Neutrophil (primary cell): ENCODE measurements around the gene NPEPL1.

Source experiments
- H3K27ac ChIP-seq: fragments of 200-600 bp; sonication (generic); 2 replicates; pipeline ENCODE4 v1.5.1; 2016; ENCODE audit warnings: mild to moderate bottlenecking, moderate library complexity
- H3K27me3 ChIP-seq: fragments of 200-600 bp; sonication (generic); 2 replicates; pipeline ENCODE4 v1.6.0; 2016; ENCODE audit warnings: mild to moderate bottlenecking
- H3K36me3 ChIP-seq: fragments of 200-600 bp; sonication (generic); 2 replicates; pipeline ENCODE4 v1.5.1; 2017
- H3K4me1 ChIP-seq, 2 experiments: fragments of 200-600 bp in 1 of 2; sonication (generic) in 1 of 2; 1 replicate in 1 of 2; 2 replicates in 1 of 2; pipeline versions ENCODE4 v1.5.1 to v1.6.1; 2013 to 2016; ENCODE audit warnings: low read depth in 1 of 2, low read length in 1 of 2, mild to moderate bottlenecking in 1 of 2, moderate library complexity in 1 of 2; ENCODE audit not compliant: control insufficient read depth in 1 of 2, insufficient read depth in 1 of 2
- H3K4me3 ChIP-seq, 2 experiments: fragments of 200-600 bp in 1 of 2; sonication (generic) in 1 of 2; 1 replicate in 1 of 2; 2 replicates in 1 of 2; pipeline ENCODE4 v1.5.1; 2013 to 2016; ENCODE audit warnings: low read depth in 1 of 2, low read length in 1 of 2, mild to moderate bottlenecking in 1 of 2, moderate library complexity in 1 of 2
- H3K9me3 ChIP-seq: fragments of 200-600 bp; sonication (generic); 2 replicates; pipeline ENCODE4 v1.5.1; 2016
- CTCF ChIP-seq: fragments of 200-600 bp; sonication (generic); IDR thresholded peaks from 2 replicates; pipeline ENCODE4 v1.5.1; 2016; ENCODE audit warnings: antibody characterized with exemption

Gene NPEPL1

GRCh38 chr20:58650776-58651558, 41.6 kb upstream of the NPEPL1 start, which contains the start of gene STX16:
Gene STX16 (plus strand): TSS chr20:58651283. CDS start chr20:58652007, 724 bp downstream.
- Histone ChIP-seq H3K27ac (peak within 1 kb of the TSS; percentile 98), H3K9me3 (no peaks in the 10 kb centered on the region), H3K4me3 (peak within 1 kb of the TSS; percentile 85 to 92), H3K36me3 (no peaks in the 10 kb centered on the region), H3K27me3 (peaks cover 42% of the 10 kb centered on the region), H3K4me1 (peaks cover 29 to 36% of the 10 kb centered on the region in 2 experiments)
- peak; percentile 68 for TF ChIP-seq CTCF

GRCh38 chr20:58651559-58651945, 41.0 kb upstream of the NPEPL1 start:
- Histone ChIP-seq H3K4me1 (peaks cover 29 to 39% of the 10 kb centered on the region in 2 experiments), H3K4me3 (peak overlapping the region; percentile 85 to 92), H3K9me3 (no peaks in the 10 kb centered on the region), H3K27ac (peak overlapping the region; percentile 98), H3K36me3 (no peaks in the 10 kb centered on the region), H3K27me3 (peaks cover 36% of the 10 kb centered on the region)
- TF ChIP-seq CTCF, result no peak

GRCh38 chr20:58651946-58652605, 40.5 kb upstream of the NPEPL1 start:
- peaks cover 29 to 39% of the 10 kb centered on the region in 2 experiments for H3K4me1 ChIP-seq
- peaks cover 31% of the 10 kb centered on the region for H3K27me3 ChIP-seq
- no peaks in the 10 kb centered on the region for H3K36me3 ChIP-seq
- H3K4me3 ChIP-seq, result peak overlapping the region; percentile 85 to 92
- H3K27ac ChIP-seq, result peak overlapping the region; percentile 98
- no peaks in the 10 kb centered on the region for H3K9me3 ChIP-seq
- TF ChIP-seq CTCF, result peak; percentile 34

- peaks cover 24% of the 10 kb centered on the region for H3K27me3 ChIP-seq
- H3K9me3 ChIP-seq, result no peaks in the 10 kb centered on the region
- H3K4me1 ChIP-seq, result peaks cover 29 to 39% of the 10 kb centered on the region in 2 experiments
- H3K36me3 ChIP-seq, result no peaks in the 10 kb centered on the region
- no peak for TF ChIP-seq CTCF
- peak overlapping the region; percentile 85 to 92 for H3K4me3 ChIP-seq
- peak overlapping the region; percentile 98 for H3K27ac ChIP-seq
Measured at GRCh38 chr20:58652606-58653294, 39.9 kb upstream of the NPEPL1 start.

GRCh38 chr20:58654337-58654736, 38.3 kb upstream of the NPEPL1 start:
- TF ChIP-seq CTCF, result no peak
- H3K9me3 ChIP-seq, result no peaks in the 10 kb centered on the region
- H3K4me1 ChIP-seq, result peaks cover 28 to 38% of the 10 kb centered on the region in 2 experiments
- H3K27ac ChIP-seq, result peak overlapping the region; percentile 1
- H3K27me3 ChIP-seq, result peaks cover 8% of the 10 kb centered on the region
- H3K36me3 ChIP-seq, result no peaks in the 10 kb centered on the region
- no peak overlapping the region for H3K4me3 ChIP-seq
